ENCODE measurements around the gene PIBF1. TPM values are rescaled to one million over a fixed set of nuclear protein-coding genes. Genes with fewer than 3 reads are reported as not detected.
"Not testable (repeated sequence)": the region's sequence is repeated elsewhere in the genome, so short reads cannot be mapped to it uniquely, and the experiment has no call there.

The PIBF1 gene
- total RNA-seq, 1 experiment from 2014 or later, result 12.5 TPM

GRCh38 chr13:72932250-72932649 lies 150.3 kb downstream of the PIBF1 start:
- DNase-seq, result no peak
- Mint-ChIP-seq H3K4me3 (ENCODE audit: low read depth, unreplicated experiment) (no peak overlapping the region), H3K4me1 (ENCODE audit: low read depth, unreplicated experiment) (no peaks in the 10 kb centered on the region), H3K27me3 (ENCODE audit: unreplicated experiment) (no peaks in the 10 kb centered on the region), H3K9me3 (ENCODE audit: low read depth, unreplicated experiment) (no peaks in the 10 kb centered on the region), H3K27ac (ENCODE audit: unreplicated experiment) (no peak overlapping the region), H3K36me3 (ENCODE audit: insufficient read depth, unreplicated experiment) (no peaks in the 10 kb centered on the region)
- BruUV-seq (replicated peaks), result no TSS peak
- intact Hi-C loops (cut with micrococcal nuclease; ENCODE audit: unreplicated experiment), result no loop called here
- CTCF ChIA-PET, result no interaction called here
- no peak for TF ChIP-seq CTCF (IDR thresholded peaks at IDR 0.05; ENCODE audit: unreplicated experiment)

- H3K27me3 Mint-ChIP-seq (ENCODE audit: unreplicated experiment); BruUV-seq (replicated peaks); H3K4me1 Mint-ChIP-seq (ENCODE audit: low read depth, unreplicated experiment); DNase-seq; intact Hi-C loops (cut with micrococcal nuclease; ENCODE audit: unreplicated experiment); CTCF ChIA-PET; H3K36me3 Mint-ChIP-seq (ENCODE audit: insufficient read depth, unreplicated experiment); H3K27ac Mint-ChIP-seq (ENCODE audit: unreplicated experiment); H3K4me3 Mint-ChIP-seq (ENCODE audit: low read depth, unreplicated experiment); H3K9me3 Mint-ChIP-seq (ENCODE audit: low read depth, unreplicated experiment): not testable (repeated sequence)
These were observed 164.3 kb downstream of the PIBF1 start for GRCh38 chr13:72946267-72946666.

- no peak for TF ChIP-seq CTCF (IDR thresholded peaks at IDR 0.05; ENCODE audit: unreplicated experiment)
- H3K36me3 Mint-ChIP-seq (ENCODE audit: insufficient read depth, unreplicated experiment), result no peaks in the 10 kb centered on the region
- DNase-seq, result no peak
- no TSS peak for BruUV-seq (replicated peaks)
- CTCF ChIA-PET, result interaction anchor here (0.6 kb wide), 1 partner anchor 48 kb away, joined by 3 read pairs; no protein-coding TSS in a partner anchor
- H3K4me1 Mint-ChIP-seq (ENCODE audit: low read depth, unreplicated experiment), result peaks cover 11% of the 10 kb centered on the region
- intact Hi-C loops (cut with micrococcal nuclease; ENCODE audit: unreplicated experiment), result no loop called here
- H3K27ac Mint-ChIP-seq (ENCODE audit: unreplicated experiment), result no peak overlapping the region
- no peaks in the 10 kb centered on the region for H3K9me3 Mint-ChIP-seq (ENCODE audit: low read depth, unreplicated experiment)
- no peaks in the 10 kb centered on the region for H3K27me3 Mint-ChIP-seq (ENCODE audit: unreplicated experiment)
- H3K4me3 Mint-ChIP-seq (ENCODE audit: low read depth, unreplicated experiment), result no peak overlapping the region
These were observed 170.7 kb downstream of the PIBF1 start for GRCh38 chr13:72952529-72953141.

GRCh38 chr13:72953391-72953965 lies 171.5 kb downstream of the PIBF1 start:
- no peak overlapping the region for H3K4me3 Mint-ChIP-seq (ENCODE audit: low read depth, unreplicated experiment)
- no TSS peak for BruUV-seq (replicated peaks)
- no peaks in the 10 kb centered on the region for H3K27me3 Mint-ChIP-seq (ENCODE audit: unreplicated experiment)
- no peak for TF ChIP-seq CTCF (IDR thresholded peaks at IDR 0.05; ENCODE audit: unreplicated experiment)
- H3K27ac Mint-ChIP-seq (ENCODE audit: unreplicated experiment), result no peak overlapping the region
- DNase-seq, result no peak
- H3K36me3 Mint-ChIP-seq (ENCODE audit: insufficient read depth, unreplicated experiment), result no peaks in the 10 kb centered on the region
- CTCF ChIA-PET, result no interaction called here
- peaks cover 11% of the 10 kb centered on the region for H3K4me1 Mint-ChIP-seq (ENCODE audit: low read depth, unreplicated experiment)
- intact Hi-C loops (cut with micrococcal nuclease; ENCODE audit: unreplicated experiment), result no loop called here
- no peaks in the 10 kb centered on the region for H3K9me3 Mint-ChIP-seq (ENCODE audit: low read depth, unreplicated experiment)

GRCh38 chr13:72959643-72960042 lies 177.7 kb downstream of the PIBF1 start:
- CTCF ChIA-PET, result no interaction called here
- Mint-ChIP-seq H3K9me3 (ENCODE audit: low read depth, unreplicated experiment) (no peaks in the 10 kb centered on the region), H3K27me3 (ENCODE audit: unreplicated experiment) (no peaks in the 10 kb centered on the region), H3K36me3 (ENCODE audit: insufficient read depth, unreplicated experiment) (no peaks in the 10 kb centered on the region), H3K4me1 (ENCODE audit: low read depth, unreplicated experiment) (peaks cover 20% of the 10 kb centered on the region), H3K27ac (ENCODE audit: unreplicated experiment) (no peak overlapping the region), H3K4me3 (ENCODE audit: low read depth, unreplicated experiment) (no peak overlapping the region)
- no peak for DNase-seq
- no peak for TF ChIP-seq CTCF (IDR thresholded peaks at IDR 0.05; ENCODE audit: unreplicated experiment)
- intact Hi-C loops (cut with micrococcal nuclease; ENCODE audit: unreplicated experiment), result loop anchor here (10.0 kb wide), 1 partner anchor 95 kb away; the partner anchor contains the start of gene KLF5
- BruUV-seq (replicated peaks), result no TSS peak

All from Calu3 (cell line).